Liver (tissue), 9 donors: Measurements from ENCODE around the gene YARS2. TPM values are rescaled to one million over a fixed set of nuclear protein-coding genes. Genes with fewer than 3 reads are reported as not detected.

ENCODE experiments used
- DNase-seq: peaks from one replicate; pipeline ENCODE4 v3.0.0-alpha.2; 2017; ENCODE audit warnings: low spot score
- H3K27ac ChIP-seq, 2 donors: one replicate each; pipeline ENCODE4 v1.7.0; 2013; ENCODE audit warnings: inconsistent platforms in 2 of 2, low read length in 2 of 2, control low read depth in 1 of 2, low read depth in 1 of 2, mild to moderate bottlenecking in 1 of 2
- H3K27me3 ChIP-seq, 4 donors: one replicate each; pipeline versions ENCODE4 v1.6.1 to v1.7.0; 2013; ENCODE audit warnings: low read length in 3 of 4, inconsistent platforms in 1 of 4, mild to moderate bottlenecking in 1 of 4, moderate library complexity in 1 of 4; ENCODE audit not compliant: control insufficient read depth in 4 of 4, insufficient read depth in 4 of 4
- H3K36me3 ChIP-seq, 4 donors: one replicate each; pipeline versions ENCODE4 v1.6.1 to v1.7.0; 2013; ENCODE audit warnings: low read length in 3 of 4, mild to moderate bottlenecking in 3 of 4, low read depth in 1 of 4, moderate library complexity in 1 of 4; ENCODE audit not compliant: control insufficient read depth in 4 of 4, insufficient read depth in 3 of 4
- H3K4me1 ChIP-seq, 4 donors: one replicate each; pipeline versions ENCODE4 v1.6.1 to v1.7.0; 2013; ENCODE audit warnings: low read length in 3 of 4, mild to moderate bottlenecking in 3 of 4, moderate library complexity in 1 of 4; ENCODE audit not compliant: control insufficient read depth in 4 of 4, insufficient read depth in 4 of 4
- H3K4me3 ChIP-seq, 3 donors: one replicate each; pipeline versions ENCODE4 v1.6.1 to v1.7.0; 2013; ENCODE audit warnings: low read length in 3 of 3, control low read depth in 1 of 3, low read depth in 1 of 3, mild to moderate bottlenecking in 1 of 3
- H3K9ac ChIP-seq, 2 donors: one replicate each; pipeline ENCODE4 v1.7.0; 2013; ENCODE audit warnings: low read length in 2 of 2, mild to moderate bottlenecking in 2 of 2, moderate library complexity in 2 of 2, control low read depth in 1 of 2, low read depth in 1 of 2
- H3K9me3 ChIP-seq, 4 donors: one replicate each; pipeline versions ENCODE4 v1.6.1 to v1.7.0; 2013; ENCODE audit warnings: low read length in 3 of 4; ENCODE audit not compliant: control insufficient read depth in 4 of 4
- ATF3 ChIP-seq: IDR thresholded peaks from 2 replicates; pipeline ENCODE4 v1.6.1; 2016; ENCODE audit warnings: antibody characterized with exemption
- CTCF ChIP-seq: fragments of 150-350 bp; IDR thresholded peaks from 2 replicates; pipeline ENCODE4 v1.5.1; 2017; ENCODE audit warnings: improper control_type of control experiment, low read depth, low read length; ENCODE audit not compliant: missing input control
- EGR1 ChIP-seq, 2 donors: IDR thresholded peaks; 2 replicates each; pipeline ENCODE4 v1.6.1; 2016 to 2018; ENCODE audit warnings: antibody characterized with exemption in 2 of 2, low read depth in 2 of 2
- GABPA ChIP-seq, 2 donors: IDR thresholded peaks in 1 of 2; conservative IDR thresholded peaks in 1 of 2; 2 replicates each; pipeline ENCODE4 v1.6.1; 2016; ENCODE audit warnings: antibody characterized with exemption in 2 of 2, mild to moderate bottlenecking in 1 of 2, moderate library complexity in 1 of 2
- HNF4A ChIP-seq, 2 donors: conservative IDR thresholded peaks; 2 replicates each; pipeline ENCODE4 v1.6.1; 2016; ENCODE audit warnings: antibody characterized with exemption in 2 of 2, mild to moderate bottlenecking in 2 of 2
- HNF4G ChIP-seq: IDR thresholded peaks from 2 replicates; pipeline ENCODE4 v1.6.1; 2016; ENCODE audit warnings: antibody characterized with exemption
- JUND ChIP-seq, 2 donors: IDR thresholded peaks; 2 replicates each; pipeline ENCODE4 v1.6.1; 2016; ENCODE audit warnings: antibody characterized with exemption in 2 of 2
- MAX ChIP-seq: IDR thresholded peaks from 2 replicates; pipeline ENCODE4 v1.6.1; 2016; ENCODE audit warnings: antibody characterized with exemption
- RAD21 ChIP-seq, 2 donors: IDR thresholded peaks; 2 replicates each; pipeline ENCODE4 v1.6.1; 2016; ENCODE audit warnings: antibody characterized with exemption in 2 of 2, mild to moderate bottlenecking in 2 of 2
- REST ChIP-seq: IDR thresholded peaks from 2 replicates; pipeline ENCODE4 v1.6.1; 2016; ENCODE audit warnings: antibody characterized with exemption, mild to moderate bottlenecking
- RXRA ChIP-seq, 2 donors: IDR thresholded peaks; 2 replicates each; pipeline ENCODE4 v1.6.1; 2017 to 2018; ENCODE audit warnings: antibody characterized with exemption in 2 of 2, mild to moderate bottlenecking in 1 of 2
- SP1 ChIP-seq: IDR thresholded peaks from 2 replicates; pipeline ENCODE4 v1.6.1; 2018; ENCODE audit warnings: antibody characterized with exemption, mild to moderate bottlenecking
- TAF1 ChIP-seq: conservative IDR thresholded peaks from 2 replicates; pipeline ENCODE4 v1.6.1; 2016; ENCODE audit warnings: antibody characterized with exemption, mild to moderate bottlenecking
- YY1 ChIP-seq: IDR thresholded peaks from 2 replicates; pipeline ENCODE4 v1.6.1; 2016; ENCODE audit warnings: antibody characterized with exemption, mild to moderate bottlenecking
- WGBS: extraction: QIAGEN DNeasy Blood & Tissue Kit; methylation state at CpG from one replicate; pipeline ENCODE4 v1.1.7; 2013; 5-methylcytosine and 5-hydroxymethylcytosine counted together
- polyA plus RNA-seq, 2 donors: library from polyadenylated mRNA; stranded (reverse) in 1 of 2; unstranded in 1 of 2; fragments of 200-250 nt in 1 of 2; fragments of >200 nt in 1 of 2; fragmentation: Nextera tagmentation in 1 of 2; extraction: Ambion mirVana in 1 of 2; gene quantifications; one replicate each; pipeline versions ENCODE4 v1.2.1 to v1.2.3, GENCODE V29; 2013 to 2015
- total RNA-seq, 2 donors: library from RNA; depleted of rRNA; stranded (reverse); fragments of >200 nt; gene quantifications; one replicate each; pipeline ENCODE4 v1.2.3, GENCODE V29; 2014
- donor health status: healthy.
- donor health status: healthy.
- donor health status: healthy.
- donor health status: healthy.
- donor health status: healthy.

YARS2 gene
- total and polyA plus RNA-seq, 4 donors = 7.4 to 16.4 (median 10.4) TPM

- H3K36me3 ChIP-seq = peaks cover 4 to 18% (median 9%) of the 10 kb centered on the region in 4 donors
- no peak for TF ChIP-seq HNF4G
- no peak for TF ChIP-seq CTCF
- TF ChIP-seq MAX = no peak
- no peak for TF ChIP-seq EGR1 (IDR thresholded peaks at IDR 0.05; ENCODE audit: low read depth in 2 of 2)
- no peak for TF ChIP-seq RAD21 (IDR thresholded peaks at IDR 0.05)
- TF ChIP-seq ATF3 = no peak
- no peak for TF ChIP-seq TAF1
- no peak for TF ChIP-seq SP1
- H3K9ac ChIP-seq = no peak overlapping the region
- no peaks in the 10 kb centered on the region for H3K4me1 ChIP-seq
- H3K27me3 ChIP-seq = no peaks in the 10 kb centered on the region
- no peak overlapping the region for H3K27ac ChIP-seq
- 72% methylated on average over 4 of the region's 4 CpGs for WGBS
- H3K9me3 ChIP-seq = no peaks in the 10 kb centered on the region
- H3K4me3 ChIP-seq = no peak overlapping the region
- no peak for DNase-seq
These were observed 40.9 kb downstream of the YARS2 start for GRCh38 chr12:32714772-32715171.

GRCh38 chr12:32708926-32709325, 46.8 kb downstream of the YARS2 start:
- no peak overlapping the region for H3K9ac ChIP-seq
- no peaks in the 10 kb centered on the region for H3K27me3 ChIP-seq
- no peaks in the 10 kb centered on the region for H3K9me3 ChIP-seq
- H3K36me3 ChIP-seq = peaks cover 3 to 25% (median 8%) of the 10 kb centered on the region in 4 donors
- H3K27ac ChIP-seq = no peak overlapping the region
- no peak for TF ChIP-seq JUND (IDR thresholded peaks at IDR 0.05)
- no peak for TF ChIP-seq REST
- no peak for TF ChIP-seq MAX
- TF ChIP-seq HNF4A (conservative IDR thresholded peaks at IDR 0.05) = no peak
- no peak for TF ChIP-seq TAF1
- TF ChIP-seq YY1 = no peak
- no peak for TF ChIP-seq RXRA (IDR thresholded peaks at IDR 0.05)
- no peak for TF ChIP-seq GABPA (IDR thresholded peaks at IDR 0.05 in 1 of 2, conservative IDR thresholded peaks at IDR 0.05 in 1 of 2)
- no peak for TF ChIP-seq RAD21 (IDR thresholded peaks at IDR 0.05)
- TF ChIP-seq EGR1 (IDR thresholded peaks at IDR 0.05; ENCODE audit: low read depth in 2 of 2) = no peak
- no peaks in the 10 kb centered on the region for H3K4me1 ChIP-seq
- DNase-seq = no peak
- H3K4me3 ChIP-seq = no peak overlapping the region
- 97% methylated on average over 2 of the region's 2 CpGs for WGBS
